Ovary (tissue), 9 donors: ENCODE results near the gene PXYLP1. TPM values are rescaled to one million over a fixed set of nuclear protein-coding genes. Genes with fewer than 3 reads are reported as not detected.

Source experiments
- polyA plus RNA-seq, 2 donors: library from polyadenylated mRNA; stranded (reverse); fragments of 200-250 nt in 1 of 2; fragments of 350-450 nt in 1 of 2; fragmentation: Illumina TruSeq in 1 of 2; extraction: RNeasy Lipid Tissue Mini Kit (QIAGEN cat#74804) in 1 of 2; gene quantifications; one replicate each; pipeline ENCODE4 v1.2.3, GENCODE V29; 2013 to 2014
- total RNA-seq, 7 donors: library from RNA; depleted of rRNA in 2 of 7; stranded (reverse); fragments of >200 nt in 2 of 7; fragmentation: NEBNext Ultra II Directional in 3 of 7; extraction: Animal tissue kit (Norgen Biotek cat#: 25700) in 3 of 7; gene quantifications; one replicate each; pipeline versions ENCODE4 v1.1.0 to v1.2.4, GENCODE V29; 2016 to 2023
- donor health status: DM: no; HTN: no; CAD: no; lungs with moderate emphysema.
- donor health status: DM: no; HTN: no; CAD: no.
- donor health status: Bipolar disorder and iron deficiency.
- donor health status: DM: yes; HTN: yes; CAD: no.
- donor health status: DM: no; HTN: no; CAD: no.
- donor health status: DM: yes; HTN: yes; CAD: no.

The PXYLP1 gene
- total and polyA plus RNA-seq, 9 donors = 6.5 to 23.0 (median 15.7) TPM

Other genes starting within 250 kb of the PXYLP1 start
- under 1 TPM in 2 of 7 donors, not detected in 5; 0.11 to 0.13 TPM for gene SPSB4, start 180.5 kb upstream of the PXYLP1 start, total RNA-seq
- under 1 TPM; 0.07 to 0.57 TPM for gene SPSB4, start 180.5 kb upstream of the PXYLP1 start, polyA plus RNA-seq
- 100 to 1,000 TPM in 2 of 7 donors, 10 to 100 TPM in 5; 77.5 to 125 (median 84.4) TPM for gene ZBTB38, start 136.7 kb downstream of the PXYLP1 start, total RNA-seq
- gene ZBTB38, start 136.7 kb downstream of the PXYLP1 start, polyA plus RNA-seq = 10 to 100 TPM; 23.2 to 43.0 TPM